GM19463 (cell line): ENCODE data around the gene TMEM17.

Source experiments
- ATAC-seq: cut with Tn5 transposase; IDR thresholded peaks from one replicate; pipeline ENCODE4 v1.9.1; 2021; ENCODE audit warnings: mild to moderate bottlenecking, moderate library complexity; ENCODE audit not compliant: unreplicated experiment

TMEM17 gene

DNA sequence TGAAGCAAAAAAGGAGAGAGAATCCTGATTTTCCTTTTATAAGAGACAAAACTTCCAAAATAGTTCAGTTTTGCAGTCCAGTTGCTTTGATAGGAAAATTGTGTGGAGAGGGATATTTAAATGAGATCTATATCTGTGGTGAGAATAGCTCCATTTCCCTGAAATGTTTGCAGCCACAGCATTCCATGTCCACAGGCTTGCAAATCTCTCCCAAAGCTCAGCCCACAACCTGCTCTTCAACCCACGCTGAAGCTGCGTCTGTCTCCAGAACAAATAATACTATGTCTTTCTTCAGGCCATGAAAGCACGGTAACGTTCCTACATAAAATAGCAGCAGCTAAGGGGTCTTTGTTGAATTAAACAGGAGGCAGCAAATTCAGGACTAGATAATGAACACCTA, 31.8 kb downstream of the TMEM17 start:
- no peak for ATAC-seq

DNA sequence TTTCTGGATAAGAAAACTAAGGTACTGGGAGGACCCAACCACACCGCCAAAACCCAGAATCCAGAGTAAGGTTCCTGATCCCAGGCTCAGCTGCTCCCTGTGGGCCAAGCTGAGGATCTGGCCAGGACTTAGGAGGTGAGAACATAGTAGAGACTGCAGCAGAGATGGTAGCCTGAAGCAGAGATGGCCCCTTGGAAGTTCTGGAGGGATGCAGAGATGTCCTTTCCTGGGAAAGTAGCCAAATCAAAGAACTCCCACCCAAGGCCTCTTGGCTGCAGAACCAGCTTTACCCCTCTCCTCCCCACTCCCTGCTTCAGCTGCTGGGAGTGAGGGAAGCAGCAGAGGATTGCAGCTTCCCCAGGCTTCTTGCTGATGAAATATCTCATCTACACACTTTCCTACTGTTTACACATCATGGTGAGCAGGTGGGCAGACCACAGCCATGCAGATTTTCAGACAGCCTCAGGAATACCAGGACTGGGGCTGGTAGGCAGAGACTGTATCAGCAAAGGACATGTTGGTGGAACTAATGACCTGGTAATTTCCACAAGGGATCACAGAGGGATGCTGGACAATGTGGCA, 32.7 kb downstream of the TMEM17 start:
- no peak for ATAC-seq

DNA sequence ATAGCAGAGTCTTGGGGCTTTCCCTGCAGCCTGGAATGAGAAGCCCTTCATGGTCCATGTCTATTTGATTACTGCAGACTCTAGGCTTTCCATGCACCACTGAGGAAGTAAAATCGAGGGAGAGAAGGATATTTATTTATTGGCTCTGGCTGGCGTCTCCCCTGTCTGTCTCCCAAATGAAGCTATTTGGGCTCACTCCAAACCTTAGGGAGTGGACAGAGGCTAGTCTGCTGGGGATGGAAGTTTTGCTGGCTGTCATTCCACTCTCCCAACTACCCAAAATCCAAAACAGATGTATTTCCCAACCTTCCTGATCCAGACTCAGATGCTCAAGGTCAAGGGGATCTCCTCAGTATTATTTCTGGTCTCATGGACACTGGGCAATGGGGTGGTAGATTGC, 33.7 kb downstream of the TMEM17 start:
- ATAC-seq: no peak

GRCh38 chr2:62471816-62472215, 34.2 kb downstream of the TMEM17 start:
- no peak for ATAC-seq

GRCh38 chr2:62471404-62471803, 34.6 kb downstream of the TMEM17 start:
- ATAC-seq: no peak

- ATAC-seq: no peak
These were observed 36.4 kb downstream of the TMEM17 start for GRCh38 chr2:62469548-62469947.

DNA sequence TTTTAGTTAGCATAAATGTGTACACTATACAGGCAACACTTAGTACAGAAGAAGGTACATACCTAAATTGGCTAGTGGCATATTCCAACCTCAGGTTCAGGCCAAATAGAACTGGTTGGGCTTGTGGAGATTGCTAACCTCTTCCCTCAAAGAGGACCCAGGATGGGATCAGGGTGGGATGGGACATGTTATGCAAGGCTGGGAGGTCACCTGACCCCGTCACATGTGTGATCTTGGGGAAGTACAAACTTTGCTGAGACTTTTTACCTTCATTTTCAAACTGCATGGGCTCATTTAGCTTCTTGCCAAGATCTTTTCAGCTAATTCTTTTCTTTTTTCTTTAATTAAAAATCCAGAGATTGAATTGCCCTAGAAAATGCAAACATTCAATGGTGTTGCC, 36.9 kb downstream of the TMEM17 start:
- ATAC-seq: no peak

DNA sequence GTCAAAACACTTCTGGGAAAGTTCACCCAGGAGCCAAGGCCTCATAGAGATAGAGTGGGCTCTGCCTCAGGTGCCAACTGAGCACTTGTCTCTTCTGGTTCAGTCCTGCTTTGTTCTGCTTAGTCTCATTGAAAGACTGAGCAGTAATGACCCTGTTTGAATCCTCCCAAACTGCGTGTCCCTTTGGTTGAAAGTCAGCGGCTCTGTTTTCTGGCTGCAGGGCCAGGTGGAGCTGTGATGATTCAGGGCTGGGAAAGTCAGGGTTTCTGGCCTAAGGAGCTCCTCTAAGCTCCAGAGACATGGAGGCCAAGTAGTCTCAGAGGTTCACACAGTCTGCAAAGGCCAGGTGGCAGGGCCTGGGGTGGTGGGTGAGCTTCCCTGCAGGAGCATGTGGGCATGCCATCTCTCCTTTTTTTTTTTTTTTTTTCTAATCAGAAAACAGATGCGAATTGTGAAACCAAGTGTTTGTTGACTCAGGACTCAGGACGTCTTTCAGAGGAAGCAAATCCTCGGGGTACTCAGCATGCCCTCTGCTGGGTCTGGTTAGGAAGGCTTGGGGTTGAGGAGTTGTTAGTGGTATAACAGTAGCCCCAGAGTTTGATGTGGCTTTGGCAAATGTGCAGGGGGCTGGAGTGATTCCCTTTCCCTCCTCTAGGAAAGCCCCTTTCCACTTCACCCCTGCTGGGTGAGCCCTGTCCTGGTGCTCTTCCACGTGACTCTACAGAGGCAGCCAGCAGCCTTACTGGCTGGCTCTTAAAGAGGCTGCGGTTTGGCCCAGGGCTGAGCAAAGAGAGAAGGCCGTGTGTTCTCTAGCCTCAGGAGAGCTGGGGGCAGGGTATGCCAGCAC, 38.3 kb downstream of the TMEM17 start:
- no peak for ATAC-seq

GRCh38 chr2:62467100-62467474, 38.9 kb downstream of the TMEM17 start:
- ATAC-seq: no peak

GRCh38 chr2:62466503-62466854, 39.5 kb downstream of the TMEM17 start:
- ATAC-seq: no peak

DNA sequence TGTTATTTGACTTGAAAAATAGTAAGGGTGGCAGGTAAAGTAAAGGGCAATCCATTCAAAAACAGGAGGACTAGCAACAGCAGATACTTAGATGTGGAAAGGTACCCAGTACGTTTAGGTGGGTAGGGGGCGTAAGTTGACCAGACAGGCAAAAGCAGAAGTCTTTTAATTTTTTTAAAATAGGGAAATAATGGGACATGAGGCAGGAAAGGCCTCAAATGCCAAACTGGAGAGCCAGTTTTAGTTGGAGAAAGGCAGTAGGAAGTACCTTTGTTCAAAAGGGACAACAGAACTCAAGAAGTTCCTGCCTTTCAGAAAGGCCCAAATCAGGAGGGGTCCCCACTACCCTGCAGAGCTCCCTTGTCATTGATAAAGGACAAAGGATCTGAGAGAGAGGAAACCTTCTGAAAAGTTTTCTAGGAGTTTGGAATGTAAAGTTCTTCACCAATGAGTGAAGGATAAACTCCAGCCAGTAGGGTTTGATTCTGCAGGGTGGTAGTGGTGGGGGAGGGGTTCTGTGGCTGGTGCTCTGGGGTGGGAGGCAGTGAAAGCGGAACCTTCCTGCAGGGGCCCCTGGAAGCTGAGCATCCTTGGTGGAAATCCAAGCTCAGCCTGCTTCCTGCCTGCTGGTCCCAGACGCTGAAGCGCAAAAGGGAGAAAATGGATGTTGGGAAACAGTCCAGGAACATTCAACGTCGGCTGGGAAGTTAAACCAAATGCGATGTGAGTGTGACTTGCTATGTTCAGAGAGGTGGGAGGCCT, 40.1 kb downstream of the TMEM17 start:
- no peak for ATAC-seq

DNA sequence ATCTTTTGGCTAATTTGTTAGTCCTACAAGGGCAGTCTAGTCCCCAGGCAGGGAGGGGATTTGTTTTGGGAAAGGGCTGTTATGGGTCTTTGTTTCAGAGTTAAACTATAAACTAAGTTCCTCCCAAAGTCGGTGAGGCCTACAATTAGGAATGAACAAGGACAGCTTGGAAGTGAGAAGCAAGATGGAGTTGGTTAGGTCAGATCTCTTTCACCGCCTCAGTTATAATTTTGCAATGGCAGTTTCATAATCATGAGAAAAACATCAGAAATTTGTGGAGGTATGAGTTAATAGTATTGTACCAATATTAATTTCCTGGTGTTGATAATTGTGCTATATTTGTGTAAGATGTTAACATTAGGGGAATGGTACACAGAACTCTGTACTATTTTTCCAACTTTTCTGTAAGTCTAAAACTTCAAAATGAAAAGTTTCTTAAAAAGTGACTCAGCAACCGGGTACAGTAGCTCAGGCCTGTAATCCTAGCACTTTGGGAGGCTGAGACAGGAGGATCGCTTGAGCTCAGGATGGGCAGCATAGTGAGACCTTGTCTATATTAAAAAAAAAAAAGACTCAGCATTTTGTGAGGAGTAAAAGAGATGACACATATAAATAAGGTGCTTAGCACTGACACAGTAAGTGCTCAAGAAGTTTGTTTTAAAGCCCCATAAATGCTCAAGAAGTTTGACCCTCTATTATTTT, 40.8 kb downstream of the TMEM17 start:
- ATAC-seq: no peak

DNA sequence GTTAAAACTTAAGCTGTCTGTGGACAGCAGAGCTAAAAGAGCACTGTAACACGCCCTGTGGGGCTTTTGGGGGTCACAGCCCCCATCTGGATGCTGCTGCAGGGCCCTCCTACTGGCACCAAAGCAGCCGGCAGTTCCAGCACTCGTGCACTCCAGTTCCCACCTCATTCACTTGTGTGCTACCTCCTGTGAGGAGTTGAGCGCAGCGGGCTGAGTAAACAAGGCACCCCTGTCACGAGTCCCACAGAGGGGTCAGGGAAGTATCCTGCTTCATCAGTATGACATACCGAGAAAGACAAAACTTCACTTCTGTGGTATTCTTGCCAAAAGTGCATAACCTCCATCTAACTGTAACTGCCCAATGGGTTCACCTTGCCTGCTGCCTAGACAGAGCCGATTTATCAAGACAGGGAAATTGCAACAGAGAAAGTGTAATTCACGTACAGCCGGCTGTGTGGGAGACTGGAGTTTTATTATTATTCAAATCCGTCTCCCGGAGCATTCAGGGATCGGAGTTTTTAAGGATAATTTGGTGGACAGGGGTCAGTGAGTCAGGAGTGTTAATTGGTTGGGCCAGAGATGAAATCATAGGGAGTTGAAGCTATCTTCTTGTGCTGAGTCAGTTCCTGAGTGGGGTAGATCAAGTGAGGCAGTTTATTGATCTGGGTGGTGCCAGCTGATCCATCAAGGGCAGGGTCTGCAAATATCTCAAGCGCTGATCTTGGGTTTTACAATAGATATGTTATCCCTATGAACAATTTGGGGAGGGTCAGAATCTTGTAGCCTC, 41.6 kb downstream of the TMEM17 start:
- no peak for ATAC-seq

- ATAC-seq: no peak
These were observed 43.8 kb downstream of the TMEM17 start for GRCh38 chr2:62462211-62462610.

DNA sequence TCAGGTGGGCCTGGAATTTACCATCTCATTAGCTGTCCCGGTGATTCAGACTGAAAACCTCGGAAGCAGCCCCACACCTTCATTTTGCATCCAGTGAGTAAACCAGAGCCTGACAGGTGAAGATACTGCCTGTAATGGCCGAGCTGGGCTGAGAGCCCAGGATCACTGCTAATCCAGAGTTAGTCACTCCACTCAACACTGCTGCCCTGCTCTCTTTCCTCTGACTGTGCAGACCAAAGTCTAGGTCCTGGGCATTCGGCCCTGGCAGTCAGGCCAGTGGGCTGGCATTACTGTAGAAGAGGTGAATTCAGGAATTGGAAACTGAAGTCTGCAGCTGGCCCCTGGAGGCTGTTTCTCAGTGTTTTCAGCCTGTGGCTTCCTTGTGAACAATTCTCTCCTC, 44.3 kb downstream of the TMEM17 start:
- no peak for ATAC-seq

DNA sequence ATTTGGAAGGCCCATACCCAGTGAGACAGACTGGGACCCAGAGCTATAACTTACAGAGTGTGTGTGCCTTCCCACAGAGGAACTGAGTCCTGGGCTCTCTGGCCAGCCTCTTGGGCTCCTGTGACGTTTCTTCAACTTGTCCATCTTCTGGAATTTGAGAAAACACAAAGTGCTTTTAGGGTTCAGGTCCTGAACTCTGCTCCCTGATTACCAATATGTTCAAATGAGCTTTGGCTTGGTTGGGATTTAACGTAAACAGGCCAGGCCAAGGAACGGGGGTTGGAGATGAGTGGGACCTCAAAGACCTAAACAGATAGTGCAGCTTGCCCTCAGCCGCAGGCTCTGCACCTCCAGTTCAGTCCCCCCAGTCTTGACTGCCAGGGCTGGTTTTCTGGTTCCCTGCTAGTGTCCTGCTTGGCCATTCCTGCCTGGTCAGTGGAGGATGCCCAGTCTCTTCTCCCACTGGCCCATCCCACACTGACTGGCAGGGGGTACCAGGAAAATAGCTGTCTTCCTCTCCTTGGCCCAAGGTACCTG, 44.9 kb downstream of the TMEM17 start:
- ATAC-seq: no peak

GRCh38 chr2:62460175-62460574, 45.8 kb downstream of the TMEM17 start:
- ATAC-seq: no peak

DNA sequence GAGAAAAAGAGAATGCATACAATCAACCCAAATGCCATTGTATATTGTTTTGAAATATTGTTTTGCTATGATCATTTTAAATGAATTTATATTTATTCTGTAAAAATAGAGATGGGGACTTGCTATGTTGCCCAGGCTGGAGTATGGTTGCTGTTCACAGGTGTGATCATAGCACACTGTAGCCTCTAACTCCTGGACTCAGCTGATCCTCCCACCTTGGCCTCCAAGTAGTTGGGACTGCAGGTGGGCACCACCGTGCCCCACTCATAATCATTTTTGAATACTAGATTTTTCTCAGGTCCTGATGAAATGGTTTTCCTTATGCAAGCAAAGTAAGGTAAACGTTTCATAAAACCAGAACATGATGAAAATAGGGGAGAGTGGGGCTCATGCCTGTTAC, 46.3 kb downstream of the TMEM17 start:
- ATAC-seq: no peak

GRCh38 chr2:62459106-62459505, 46.9 kb downstream of the TMEM17 start:
- ATAC-seq: no peak

- ATAC-seq: no peak
These were observed 47.3 kb downstream of the TMEM17 start for GRCh38 chr2:62458671-62459081.
